Lower leg skin (tissue), 3 donors: ENCODE data around the gene CNTRL.
"Not testable (repeated sequence)": the region's sequence is repeated elsewhere in the genome, so short reads cannot be mapped to it uniquely, and the experiment has no call there.

Experiments
- POLR2A ChIP-seq, 2 donors: fragments of 450-650 bp; IDR thresholded peaks; one replicate each; pipeline ENCODE4 v1.6.1; 2016 to 2017; ENCODE audit warnings: antibody characterized with exemption in 2 of 2, mild to moderate bottlenecking in 1 of 2, moderate library complexity in 1 of 2
- TF ChIP-seq, protein P1 (sequence below), 3 donors: fragments of 450-650 bp; IDR thresholded peaks; one replicate each; pipeline ENCODE4 v1.5.1; 2016; ENCODE audit warnings: antibody characterized with exemption in 3 of 3, mild to moderate bottlenecking in 3 of 3, moderate library complexity in 2 of 3

- TF ChIP-seq, protein P1, sequence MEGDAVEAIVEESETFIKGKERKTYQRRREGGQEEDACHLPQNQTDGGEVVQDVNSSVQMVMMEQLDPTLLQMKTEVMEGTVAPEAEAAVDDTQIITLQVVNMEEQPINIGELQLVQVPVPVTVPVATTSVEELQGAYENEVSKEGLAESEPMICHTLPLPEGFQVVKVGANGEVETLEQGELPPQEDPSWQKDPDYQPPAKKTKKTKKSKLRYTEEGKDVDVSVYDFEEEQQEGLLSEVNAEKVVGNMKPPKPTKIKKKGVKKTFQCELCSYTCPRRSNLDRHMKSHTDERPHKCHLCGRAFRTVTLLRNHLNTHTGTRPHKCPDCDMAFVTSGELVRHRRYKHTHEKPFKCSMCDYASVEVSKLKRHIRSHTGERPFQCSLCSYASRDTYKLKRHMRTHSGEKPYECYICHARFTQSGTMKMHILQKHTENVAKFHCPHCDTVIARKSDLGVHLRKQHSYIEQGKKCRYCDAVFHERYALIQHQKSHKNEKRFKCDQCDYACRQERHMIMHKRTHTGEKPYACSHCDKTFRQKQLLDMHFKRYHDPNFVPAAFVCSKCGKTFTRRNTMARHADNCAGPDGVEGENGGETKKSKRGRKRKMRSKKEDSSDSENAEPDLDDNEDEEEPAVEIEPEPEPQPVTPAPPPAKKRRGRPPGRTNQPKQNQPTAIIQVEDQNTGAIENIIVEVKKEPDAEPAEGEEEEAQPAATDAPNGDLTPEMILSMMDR (IDR thresholded peaks at IDR 0.05): not testable (repeated sequence)
- not testable (repeated sequence) for TF ChIP-seq POLR2A (IDR thresholded peaks at IDR 0.05)
Measured at GRCh38 chr9:121035717-121036116, 39.0 kb upstream of the CNTRL start.
